Type B pancreatic cell (in vitro differentiated cells): ENCODE measurements around the gene SYNDIG1. TPM values are rescaled to one million over a fixed set of nuclear protein-coding genes. Genes with fewer than 3 reads are reported as not detected.

ENCODE experiments used
- DNase-seq: peaks from one replicate; pipeline ENCODE4 v3.0.0; 2021; ENCODE audit warnings: mixed read lengths; ENCODE audit not compliant: unreplicated experiment; ENCODE audit errors: extremely low spot score
- H3K27ac Mint-ChIP-seq: 2 replicates; pipeline ENCODE4 v1.8.0; 2021; ENCODE audit warnings: mild to moderate bottlenecking, mixed read lengths
- H3K27me3 Mint-ChIP-seq: 2 replicates; pipeline ENCODE4 v1.8.0; 2021; ENCODE audit warnings: mixed read lengths
- H3K36me3 Mint-ChIP-seq: 2 replicates; pipeline ENCODE4 v1.8.0; 2021; ENCODE audit warnings: mixed read lengths
- H3K4me1 Mint-ChIP-seq: one replicate; pipeline ENCODE4 v1.8.0; 2021; ENCODE audit warnings: mixed read lengths; ENCODE audit not compliant: unreplicated experiment
- H3K4me3 Mint-ChIP-seq: 2 replicates; pipeline ENCODE4 v1.8.0; 2021; ENCODE audit warnings: mild to moderate bottlenecking, mixed read lengths
- H3K9me3 Mint-ChIP-seq: 2 replicates; pipeline ENCODE4 v1.8.0; 2021; ENCODE audit warnings: mixed read lengths
- total RNA-seq: library from RNA; stranded (reverse); gene quantifications from 2 replicates; pipeline ENCODE4 v1.2.1, GENCODE V29; 2021; ENCODE audit warnings: low replicate concordance
- TF ChIP-seq, protein P1 (sequence below): fragments of 200-600 bp; sonication (generic); conservative IDR thresholded peaks from 2 replicates; pipeline ENCODE4 v1.5.0; 2021; ENCODE audit warnings: antibody characterized with exemption, mild to moderate bottlenecking

The SYNDIG1 gene
- total RNA-seq, 1 donor from 2014 or later: 4.3 TPM

DNA sequence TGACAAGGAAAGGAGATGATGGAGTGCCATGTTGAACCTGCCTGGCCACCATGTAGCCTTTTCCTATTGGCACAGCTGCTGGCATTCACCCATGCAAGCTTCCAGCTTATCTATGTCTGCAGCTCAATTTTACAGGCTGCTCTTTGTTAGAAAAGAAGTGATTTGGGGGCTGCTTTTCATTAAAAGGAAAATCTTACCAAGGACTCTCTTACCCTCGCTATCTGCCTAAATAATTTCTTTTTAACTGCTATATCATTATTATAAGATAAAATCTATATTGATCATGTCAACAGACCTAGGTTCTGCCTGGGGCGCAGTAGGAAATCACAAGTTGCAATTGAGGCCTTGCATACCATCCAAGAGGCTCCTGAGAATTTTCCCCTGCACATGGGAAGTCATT lies 167.2 kb downstream of the SYNDIG1 start:
- no peak overlapping the region for H3K27ac Mint-ChIP-seq
- H3K36me3 Mint-ChIP-seq: no peaks in the 10 kb centered on the region
- DNase-seq: no peak
- no peaks in the 10 kb centered on the region for H3K9me3 Mint-ChIP-seq
- H3K27me3 Mint-ChIP-seq: no peaks in the 10 kb centered on the region
- peaks cover 15% of the 10 kb centered on the region for H3K4me1 Mint-ChIP-seq
- TF ChIP-seq, protein P1, sequence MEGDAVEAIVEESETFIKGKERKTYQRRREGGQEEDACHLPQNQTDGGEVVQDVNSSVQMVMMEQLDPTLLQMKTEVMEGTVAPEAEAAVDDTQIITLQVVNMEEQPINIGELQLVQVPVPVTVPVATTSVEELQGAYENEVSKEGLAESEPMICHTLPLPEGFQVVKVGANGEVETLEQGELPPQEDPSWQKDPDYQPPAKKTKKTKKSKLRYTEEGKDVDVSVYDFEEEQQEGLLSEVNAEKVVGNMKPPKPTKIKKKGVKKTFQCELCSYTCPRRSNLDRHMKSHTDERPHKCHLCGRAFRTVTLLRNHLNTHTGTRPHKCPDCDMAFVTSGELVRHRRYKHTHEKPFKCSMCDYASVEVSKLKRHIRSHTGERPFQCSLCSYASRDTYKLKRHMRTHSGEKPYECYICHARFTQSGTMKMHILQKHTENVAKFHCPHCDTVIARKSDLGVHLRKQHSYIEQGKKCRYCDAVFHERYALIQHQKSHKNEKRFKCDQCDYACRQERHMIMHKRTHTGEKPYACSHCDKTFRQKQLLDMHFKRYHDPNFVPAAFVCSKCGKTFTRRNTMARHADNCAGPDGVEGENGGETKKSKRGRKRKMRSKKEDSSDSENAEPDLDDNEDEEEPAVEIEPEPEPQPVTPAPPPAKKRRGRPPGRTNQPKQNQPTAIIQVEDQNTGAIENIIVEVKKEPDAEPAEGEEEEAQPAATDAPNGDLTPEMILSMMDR: no peak
- H3K4me3 Mint-ChIP-seq: no peak overlapping the region

- H3K36me3 Mint-ChIP-seq: no peaks in the 10 kb centered on the region
- H3K4me1 Mint-ChIP-seq: peaks cover 15% of the 10 kb centered on the region
- H3K27me3 Mint-ChIP-seq: no peaks in the 10 kb centered on the region
- no peak overlapping the region for H3K27ac Mint-ChIP-seq
- no peak overlapping the region for H3K4me3 Mint-ChIP-seq
- no peaks in the 10 kb centered on the region for H3K9me3 Mint-ChIP-seq
- no peak for DNase-seq
- TF ChIP-seq, protein P1: no peak
Measured at GRCh38 chr20:24637087-24637486, 167.7 kb downstream of the SYNDIG1 start.

- peaks cover under 1% of the 10 kb centered on the region for H3K9me3 Mint-ChIP-seq
- no peaks in the 10 kb centered on the region for H3K36me3 Mint-ChIP-seq
- H3K27me3 Mint-ChIP-seq: no peaks in the 10 kb centered on the region
- no peak for DNase-seq
- no peak overlapping the region for H3K27ac Mint-ChIP-seq
- TF ChIP-seq, protein P1: no peak
- H3K4me3 Mint-ChIP-seq: no peak overlapping the region
- H3K4me1 Mint-ChIP-seq: peaks cover 15% of the 10 kb centered on the region
Measured at GRCh38 chr20:24637941-24638340, 168.5 kb downstream of the SYNDIG1 start.

GRCh38 chr20:24638591-24639548 lies 169.4 kb downstream of the SYNDIG1 start:
- Mint-ChIP-seq H3K27me3 (no peaks in the 10 kb centered on the region), H3K27ac (no peak overlapping the region), H3K36me3 (no peaks in the 10 kb centered on the region), H3K9me3 (peaks cover 10% of the 10 kb centered on the region), H3K4me1 (peaks cover 14% of the 10 kb centered on the region), H3K4me3 (no peak overlapping the region)
- DNase-seq: no peak
- TF ChIP-seq, protein P1: no peak

GRCh38 chr20:24640276-24640675 lies 170.8 kb downstream of the SYNDIG1 start:
- H3K9me3 Mint-ChIP-seq: peaks cover 11% of the 10 kb centered on the region
- H3K4me1 Mint-ChIP-seq: peaks cover 6% of the 10 kb centered on the region
- no peaks in the 10 kb centered on the region for H3K27me3 Mint-ChIP-seq
- no peak for DNase-seq
- no peaks in the 10 kb centered on the region for H3K36me3 Mint-ChIP-seq
- TF ChIP-seq, protein P1: no peak
- H3K4me3 Mint-ChIP-seq: no peak overlapping the region
- no peak overlapping the region for H3K27ac Mint-ChIP-seq
